BLaER1 (cell line): ENCODE results near the gene RABEP2.
A peak's percentile ranks its signal among the peaks of the same experiment; 100 is the strongest.
"Not testable (repeated sequence)": the region's sequence is repeated elsewhere in the genome, so short reads cannot be mapped to it uniquely, and the experiment has no call there.

Experiments used
- H3K27ac ChIP-seq: shearing (Covaris generic); formaldehyde crosslinking; 2 replicates; pipeline ENCODE4 v1.8.1; 2022
- H3K27me3 ChIP-seq: shearing (Covaris generic); formaldehyde crosslinking; 2 replicates; pipeline ENCODE4 v1.8.1; 2022
- H3K36me3 ChIP-seq: shearing (Covaris generic); formaldehyde crosslinking; 2 replicates; pipeline ENCODE4 v1.8.1; 2022
- H3K4me1 ChIP-seq: shearing (Covaris generic); formaldehyde crosslinking; 2 replicates; pipeline ENCODE4 v1.8.1; 2022
- H3K4me2 ChIP-seq: shearing (Covaris generic); formaldehyde crosslinking; 2 replicates; pipeline ENCODE4 v1.8.1; 2022
- H3K4me3 ChIP-seq: shearing (Covaris generic); formaldehyde crosslinking; 2 replicates; pipeline ENCODE4 v1.8.1; 2022
- H3K9ac ChIP-seq: shearing (Covaris generic); formaldehyde crosslinking; 2 replicates; pipeline ENCODE4 v1.8.1; 2022
- H3K9me3 ChIP-seq: shearing (Covaris generic); formaldehyde crosslinking; 2 replicates; pipeline ENCODE4 v1.8.1; 2022
- H4K20me1 ChIP-seq: shearing (Covaris generic); formaldehyde crosslinking; 2 replicates; pipeline ENCODE4 v1.8.1; 2022
- Cebpa-rat ChIP-seq: shearing (Covaris generic); IDR thresholded peaks from 2 replicates; pipeline ENCODE4 v1.8.1; 2022

Gene RABEP2

DNA sequence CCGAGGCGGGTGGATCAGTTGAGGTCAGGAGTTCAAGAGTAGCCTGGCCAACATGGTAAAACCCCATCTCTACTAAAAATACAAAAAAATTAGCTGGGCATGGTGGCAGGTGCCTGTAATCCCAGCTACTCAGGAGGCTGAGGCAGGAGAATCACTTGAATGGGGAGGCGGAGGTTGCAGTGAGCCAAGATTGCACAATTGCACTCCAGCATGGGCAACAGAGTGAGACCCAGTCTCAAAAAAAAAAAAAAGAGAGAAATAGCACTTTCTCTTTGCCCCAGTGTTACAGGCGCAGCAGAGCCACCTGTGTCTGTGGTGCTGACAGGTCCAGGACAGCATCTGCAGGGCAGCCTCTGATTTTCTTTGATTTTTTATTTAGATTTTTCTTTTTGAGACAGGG, 43.5 kb downstream of the RABEP2 start:
- H4K20me1 ChIP-seq, H3K36me3 ChIP-seq, H3K9me3 ChIP-seq, H3K27ac ChIP-seq, H3K9ac ChIP-seq, H3K4me3 ChIP-seq, H3K4me2 ChIP-seq, H3K27me3 ChIP-seq: not testable (repeated sequence)
- H3K4me1 ChIP-seq, result peaks cover 61% of the 10 kb centered on the region
- TF ChIP-seq Cebpa-rat, result peak; percentile 75

DNA sequence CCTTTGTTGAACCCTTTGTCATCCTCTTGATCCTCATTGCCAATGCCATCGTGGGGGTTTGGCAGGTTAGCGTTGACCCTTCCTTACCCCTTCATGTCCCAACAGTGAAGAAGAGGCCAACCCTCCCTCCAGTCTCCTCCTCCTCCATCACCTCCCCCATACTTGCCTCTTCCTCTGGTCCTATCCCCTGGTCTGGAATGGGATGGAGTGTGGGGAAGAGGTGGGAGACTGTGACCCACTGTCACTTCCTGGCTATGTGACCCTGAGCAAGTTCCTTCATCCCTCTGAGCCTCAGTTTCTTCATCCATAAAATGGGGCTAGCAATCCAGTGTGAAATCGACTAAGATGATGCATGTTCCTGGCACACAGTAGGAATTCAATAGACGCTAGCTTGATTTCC, 44.1 kb downstream of the RABEP2 start:
- Histone ChIP-seq H4K20me1 (peaks cover 11% of the 10 kb centered on the region), H3K4me2 (peak overlapping the region; percentile 99), H3K4me3 (no peak overlapping the region), H3K9me3 (no peaks in the 10 kb centered on the region), H3K9ac (peak overlapping the region; percentile 80; the same call in 1 of the 2 replicates), H3K4me1 (peaks cover 61% of the 10 kb centered on the region), H3K27ac (no peak overlapping the region), H3K36me3 (no peaks in the 10 kb centered on the region), H3K27me3 (no peaks in the 10 kb centered on the region)
- no peak for TF ChIP-seq Cebpa-rat

DNA sequence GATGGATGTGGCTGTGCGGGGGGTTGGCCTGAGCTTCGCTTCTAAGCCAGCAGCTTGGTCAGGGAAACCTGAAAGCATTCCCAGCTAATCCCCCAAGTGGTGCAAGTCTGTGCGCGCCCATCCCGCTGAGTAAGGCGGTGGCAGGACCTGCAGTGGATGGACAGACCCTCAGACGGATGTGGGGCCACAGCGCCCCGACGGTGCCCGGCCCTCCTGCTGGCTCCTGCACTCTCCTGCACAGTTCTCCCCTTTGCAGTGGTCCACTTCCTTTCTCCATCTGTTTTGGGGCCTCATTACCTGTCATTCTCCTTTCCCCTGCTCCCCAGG, 44.5 kb downstream of the RABEP2 start:
- Histone ChIP-seq H3K4me2 (peak overlapping the region; percentile 99), H3K9ac (peak overlapping the region; percentile 80; the same call in 1 of the 2 replicates)

GRCh38 chr16:28879841-28880588, 45.0 kb downstream of the RABEP2 start:
- peak overlapping the region; percentile 80 for H3K9ac ChIP-seq
- no peak for TF ChIP-seq Cebpa-rat

More for the DNA sequence above, 44.5 kb downstream of the RABEP2 start:
- Histone ChIP-seq H4K20me1 (peaks cover 15% of the 10 kb centered on the region), H3K27ac (peak overlapping the region; percentile 55; the same call in 1 of the 2 replicates), H3K27me3 (no peaks in the 10 kb centered on the region), H3K4me3 (peak overlapping the region; percentile 78), H3K4me1 (peaks cover 62% of the 10 kb centered on the region), H3K36me3 (no peaks in the 10 kb centered on the region), H3K9me3 (no peaks in the 10 kb centered on the region)
- TF ChIP-seq Cebpa-rat, result no peak

GRCh38 chr16:28879261-28879840, 45.7 kb downstream of the RABEP2 start:
- H3K4me2 ChIP-seq, result peak overlapping the region; percentile 99
- H3K4me1 ChIP-seq, result peaks cover 74% of the 10 kb centered on the region
- no peak for TF ChIP-seq Cebpa-rat
- H3K9me3 ChIP-seq, result no peaks in the 10 kb centered on the region
- H4K20me1 ChIP-seq, result peaks cover 18% of the 10 kb centered on the region
- no peaks in the 10 kb centered on the region for H3K27me3 ChIP-seq
- peak overlapping the region; percentile 80 for H3K9ac ChIP-seq
- H3K27ac ChIP-seq, result peak overlapping the region; percentile 73
- peak overlapping the region; percentile 78 for H3K4me3 ChIP-seq
- H3K36me3 ChIP-seq, result peaks cover 11% of the 10 kb centered on the region

More at GRCh38 chr16:28879841-28880588, 45.0 kb downstream of the RABEP2 start:
- Histone ChIP-seq H3K27ac (peak overlapping the region; percentile 73), H3K4me2 (peak overlapping the region; percentile 99), H3K27me3 (no peaks in the 10 kb centered on the region), H3K4me1 (peaks cover 67% of the 10 kb centered on the region), H4K20me1 (peaks cover 18% of the 10 kb centered on the region), H3K36me3 (peaks cover 5% of the 10 kb centered on the region; the same call in 1 of the 2 replicates), H3K4me3 (peak overlapping the region; percentile 78), H3K9me3 (no peaks in the 10 kb centered on the region)

DNA sequence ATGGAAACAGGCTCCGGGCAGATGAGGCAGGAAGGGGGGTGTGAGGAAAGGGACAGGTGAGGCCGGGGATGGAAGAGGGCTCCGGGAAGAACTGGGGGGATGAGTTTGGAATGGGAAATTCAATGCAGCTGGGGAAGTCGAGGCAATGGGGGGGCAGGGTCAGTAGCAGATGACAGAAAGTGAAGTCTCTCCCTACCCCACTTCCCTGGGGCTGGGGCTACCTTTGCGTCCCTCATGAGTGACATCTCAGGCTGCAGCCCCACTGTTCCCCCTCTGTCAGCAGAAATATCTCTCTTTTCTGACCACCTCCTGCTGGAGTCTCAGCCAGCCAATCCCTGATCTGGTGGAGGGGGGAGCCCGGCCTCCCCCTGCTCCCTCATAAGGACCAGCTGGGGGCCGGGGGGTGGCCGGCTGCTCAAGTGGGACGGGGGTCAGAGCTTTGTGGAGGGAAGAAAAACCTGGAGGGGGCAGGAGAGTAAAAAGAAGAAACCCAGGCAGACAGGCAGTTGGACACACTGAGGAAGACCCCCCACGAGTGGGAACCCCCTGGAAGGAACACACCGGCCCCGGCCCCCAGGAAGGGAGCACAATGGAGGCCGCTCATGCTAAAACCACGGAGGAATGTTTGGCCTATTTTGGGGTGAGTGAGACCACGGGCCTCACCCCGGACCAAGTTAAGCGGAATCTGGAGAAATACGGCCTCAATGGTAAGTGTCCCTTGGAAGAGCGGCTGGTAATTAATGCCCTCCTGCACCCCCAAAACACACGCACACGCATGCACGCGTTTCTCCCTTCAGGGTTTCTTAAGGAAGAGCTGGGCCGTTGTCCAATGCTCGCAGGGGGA, 46.7 kb downstream of the RABEP2 start, which contains the start of gene ATP2A1:
TSS of gene ATP2A1 (plus strand) at position 406 of the 844 bp plus-strand sequence. CDS start at position 590, 184 bp downstream.
- Histone ChIP-seq H3K4me3 (peak within 1 kb of the TSS; percentile 78), H3K36me3 (peaks cover 22% of the 10 kb centered on the region), H3K4me2 (peak within 1 kb of the TSS; percentile 99), H3K9ac (peak within 1 kb of the TSS; percentile 80), H3K27me3 (no peaks in the 10 kb centered on the region), H3K4me1 (peaks cover 73% of the 10 kb centered on the region), H3K9me3 (no peaks in the 10 kb centered on the region), H4K20me1 (peaks cover 18% of the 10 kb centered on the region), H3K27ac (peak within 1 kb of the TSS; percentile 73)
- no peak for TF ChIP-seq Cebpa-rat

- no peak overlapping the region; the same call in 1 of the 2 replicates for H3K9ac ChIP-seq
- peaks cover 18% of the 10 kb centered on the region for H4K20me1 ChIP-seq
- 0 out of 2 replicates have a peak overlapping the region, but pooled peaks have one; percentile 26 for H3K27ac ChIP-seq
- H3K4me3 ChIP-seq, result no peak overlapping the region
- TF ChIP-seq Cebpa-rat, result no peak
- no peaks in the 10 kb centered on the region for H3K9me3 ChIP-seq
- H3K4me1 ChIP-seq, result peaks cover 68% of the 10 kb centered on the region
- H3K27me3 ChIP-seq, result no peaks in the 10 kb centered on the region
- peak overlapping the region; percentile 99 for H3K4me2 ChIP-seq
- H3K36me3 ChIP-seq, result peaks cover 29% of the 10 kb centered on the region
These were observed 47.4 kb downstream of the RABEP2 start for GRCh38 chr16:28877655-28878000.

- Histone ChIP-seq H3K4me2 (peak overlapping the region; percentile 74), H3K9ac (peak overlapping the region; percentile 55; the same call in 1 of the 2 replicates), H4K20me1 (peaks cover 18% of the 10 kb centered on the region), H3K27me3 (no peaks in the 10 kb centered on the region), H3K4me1 (peaks cover 68% of the 10 kb centered on the region), H3K36me3 (peaks cover 34% of the 10 kb centered on the region), H3K27ac (peak overlapping the region; percentile 63), H3K4me3 (no peak overlapping the region), H3K9me3 (no peaks in the 10 kb centered on the region)
- no peak for TF ChIP-seq Cebpa-rat
These were observed 47.9 kb downstream of the RABEP2 start for GRCh38 chr16:28876973-28877654.

DNA sequence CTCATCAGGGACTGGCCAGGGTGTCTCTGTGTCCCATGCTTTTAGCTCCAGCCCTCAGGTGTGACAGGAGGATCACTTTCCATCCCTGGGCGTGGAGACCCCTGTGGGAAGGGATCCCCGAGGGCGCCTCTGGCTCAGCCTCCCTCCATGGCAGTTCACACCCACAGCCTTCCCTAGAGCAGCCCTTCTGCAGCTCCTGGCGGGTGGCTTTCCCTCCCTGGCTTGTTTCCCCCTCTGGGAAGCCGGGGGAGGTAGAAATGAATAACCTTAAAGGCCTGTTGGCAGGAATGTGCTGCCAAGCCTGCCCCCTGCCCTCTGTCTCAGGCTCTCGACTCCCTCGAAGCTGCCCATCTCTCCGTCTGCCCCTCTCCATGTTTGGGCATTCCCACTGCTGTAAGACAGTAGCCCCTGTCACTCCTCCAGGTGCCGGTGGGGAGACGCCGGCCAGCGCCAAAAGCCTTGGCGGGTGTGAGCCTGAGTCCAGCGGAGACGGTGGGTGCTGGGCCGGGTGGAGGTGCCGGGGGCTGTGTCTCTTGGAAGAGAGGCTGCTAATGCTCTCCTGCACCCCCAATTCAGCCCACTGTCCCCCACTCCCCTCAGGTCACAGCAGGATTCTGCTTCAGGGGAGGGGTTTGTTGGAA, 48.9 kb downstream of the RABEP2 start:
- peak overlapping the region; percentile 74; the same call in 1 of the 2 replicates for H3K4me2 ChIP-seq
- peaks cover 44% of the 10 kb centered on the region for H3K36me3 ChIP-seq
- H3K27me3 ChIP-seq, result no peaks in the 10 kb centered on the region
- H4K20me1 ChIP-seq, result peaks cover 18% of the 10 kb centered on the region
- H3K4me1 ChIP-seq, result peaks cover 68% of the 10 kb centered on the region
- TF ChIP-seq Cebpa-rat, result no peak
- peak overlapping the region; percentile 55; the same call in 1 of the 2 replicates for H3K9ac ChIP-seq
- H3K27ac ChIP-seq, result peak overlapping the region; percentile 63
- no peaks in the 10 kb centered on the region for H3K9me3 ChIP-seq
- no peak overlapping the region for H3K4me3 ChIP-seq
